Fibroblast of skin of right biceps (primary cell): Measurements from ENCODE around the gene PYGM.

Experiments used
- DNase-seq: peaks from one replicate; pipeline ENCODE4 v3.0.0-alpha.2; 2013

The PYGM gene

DNA sequence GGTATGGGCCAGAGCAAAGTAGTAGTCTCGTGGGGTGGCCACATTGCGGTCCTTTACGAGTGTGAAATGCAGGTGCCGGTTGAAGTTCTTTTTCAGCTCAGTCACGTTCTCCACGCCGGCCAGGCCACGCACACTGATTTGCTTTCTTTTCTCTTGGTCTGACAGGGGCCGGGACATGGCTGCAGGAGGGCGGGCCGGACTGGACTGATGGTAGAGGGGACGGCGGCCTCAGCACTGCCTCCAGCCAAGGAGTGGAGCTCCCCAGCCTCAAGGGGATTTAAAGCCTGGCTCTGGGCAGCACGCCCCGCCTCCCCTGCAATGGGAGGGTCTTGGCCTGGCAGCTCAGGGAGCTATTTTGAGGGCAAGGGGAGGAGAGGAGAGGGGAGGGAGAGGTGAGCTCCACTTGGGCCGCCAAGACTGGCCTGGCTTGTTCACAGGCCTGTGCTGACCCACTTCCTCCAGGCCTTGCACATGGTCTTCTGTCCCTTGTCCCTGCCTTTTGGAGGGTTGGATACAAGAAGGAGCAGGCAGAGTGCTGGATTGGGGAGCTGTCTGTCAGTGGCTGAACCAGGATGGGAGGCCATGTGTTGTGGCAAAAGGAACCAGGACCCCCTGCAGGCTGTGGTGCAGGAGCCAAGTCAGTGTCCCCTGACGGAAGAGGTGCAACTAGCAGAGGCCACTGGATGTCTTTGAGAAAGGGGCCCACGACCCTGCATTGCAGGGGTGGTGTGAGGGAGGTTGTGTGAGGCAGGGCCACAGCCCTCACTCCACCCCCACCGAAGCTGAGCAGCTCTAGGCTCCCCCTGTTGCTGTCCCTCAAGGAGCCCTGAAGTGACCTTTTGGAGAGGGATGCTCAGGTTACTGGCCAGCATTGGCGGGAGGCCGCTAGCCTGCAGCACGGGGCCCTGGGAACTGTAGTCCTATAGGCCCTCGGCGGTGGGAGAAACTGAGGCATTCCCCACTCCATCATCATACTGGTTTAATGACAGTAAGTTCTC, at the start of gene PYGM:
Gene PYGM, minus strand, starts transcription at position 253 of the 998 bp plus-strand sequence. Its CDS starts 76 bp downstream, at position 177.
- DNase-seq = peak; percentile 37

- DNase-seq = no peak
These were observed 45.7 kb upstream of the PYGM start for GRCh38 chr11:64805481-64805880.

DNA sequence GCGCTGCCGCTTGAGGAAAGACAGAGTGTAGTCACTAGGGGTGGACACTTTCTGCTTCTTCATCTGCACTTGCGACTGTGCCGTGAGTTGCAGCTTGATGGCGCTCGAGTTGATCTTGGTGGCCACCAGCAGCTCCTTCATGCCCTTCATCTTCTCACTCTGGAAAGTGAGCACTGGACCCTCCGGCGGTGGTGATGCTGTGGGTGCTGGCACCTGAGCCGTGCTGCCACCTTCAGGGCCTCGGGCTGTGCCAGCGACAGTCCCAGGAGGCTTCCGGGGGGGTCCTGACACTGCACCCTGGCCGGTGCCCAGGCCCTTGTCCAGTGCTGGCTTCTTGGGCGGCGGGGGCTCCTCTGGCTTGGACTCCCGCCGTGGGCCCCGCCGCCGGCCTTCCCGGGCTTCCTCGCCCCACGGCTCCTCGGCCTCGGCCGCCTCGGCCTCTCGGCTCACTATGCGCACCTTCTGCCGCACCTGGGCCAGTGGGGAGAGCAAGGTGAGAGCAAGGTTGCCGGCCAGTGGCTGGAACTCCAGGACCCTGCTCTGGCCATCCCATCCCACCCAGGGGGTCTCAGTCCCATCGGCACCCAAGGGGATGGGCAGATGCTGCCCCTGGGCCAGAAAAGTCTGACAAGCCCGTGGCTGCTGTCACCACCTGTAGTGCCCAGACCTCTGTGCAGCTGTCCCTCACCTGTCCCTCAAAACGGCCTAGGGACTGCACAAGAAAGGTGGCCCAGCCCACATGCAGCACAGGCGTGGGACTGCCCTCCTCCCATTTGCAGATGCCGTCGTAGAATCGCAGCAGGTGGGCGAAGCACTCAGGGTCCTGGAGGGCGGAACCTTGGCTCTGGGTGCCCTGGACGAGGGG, 44.8 kb upstream of the PYGM start:
- DNase-seq = no peak

- DNase-seq = no peak
These were observed 44.1 kb upstream of the PYGM start for GRCh38 chr11:64803846-64804345.

DNA sequence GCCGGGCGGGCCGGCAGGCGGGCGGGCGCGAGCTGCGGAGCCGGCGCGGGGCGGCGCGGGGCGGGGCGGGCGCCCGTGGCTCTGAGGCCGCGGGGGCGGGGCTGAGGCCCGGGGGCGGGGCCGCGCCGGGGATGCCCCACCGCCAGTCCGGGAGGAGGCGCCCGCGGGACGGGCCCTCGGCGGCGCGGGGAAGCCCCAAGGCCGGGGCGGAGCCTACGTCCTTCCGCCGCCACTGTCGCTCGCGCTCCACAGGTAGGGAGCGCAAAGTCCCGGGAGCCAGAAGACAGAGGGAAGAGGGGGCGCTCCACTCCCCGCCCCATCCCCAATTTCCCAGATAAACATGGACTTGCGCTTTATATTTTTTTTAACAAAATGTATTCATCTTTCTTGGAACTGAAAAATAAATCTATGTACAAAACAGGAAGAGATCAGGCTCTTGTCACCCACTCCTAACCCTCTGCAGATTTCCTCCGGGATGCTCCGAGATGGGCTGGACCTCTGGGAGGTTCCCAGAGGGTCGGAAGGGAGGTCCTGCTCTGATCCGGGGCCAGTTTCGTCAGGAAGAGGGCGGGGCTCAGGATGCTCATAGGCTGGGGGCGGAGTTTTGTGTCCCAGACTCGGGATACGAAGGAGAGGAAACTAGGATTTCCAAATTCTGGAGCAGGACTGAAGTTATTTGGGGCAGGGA, 43.5 kb upstream of the PYGM start, which contains the start of gene MAP4K2:
Gene MAP4K2, minus strand, starts transcription at position 57 of the 688 bp plus-strand sequence. CDS start 65 bp downstream, outside the sequence.
- peak; percentile 83 for DNase-seq

- no peak for DNase-seq
These were observed 42.8 kb upstream of the PYGM start for GRCh38 chr11:64802370-64803157.

DNA sequence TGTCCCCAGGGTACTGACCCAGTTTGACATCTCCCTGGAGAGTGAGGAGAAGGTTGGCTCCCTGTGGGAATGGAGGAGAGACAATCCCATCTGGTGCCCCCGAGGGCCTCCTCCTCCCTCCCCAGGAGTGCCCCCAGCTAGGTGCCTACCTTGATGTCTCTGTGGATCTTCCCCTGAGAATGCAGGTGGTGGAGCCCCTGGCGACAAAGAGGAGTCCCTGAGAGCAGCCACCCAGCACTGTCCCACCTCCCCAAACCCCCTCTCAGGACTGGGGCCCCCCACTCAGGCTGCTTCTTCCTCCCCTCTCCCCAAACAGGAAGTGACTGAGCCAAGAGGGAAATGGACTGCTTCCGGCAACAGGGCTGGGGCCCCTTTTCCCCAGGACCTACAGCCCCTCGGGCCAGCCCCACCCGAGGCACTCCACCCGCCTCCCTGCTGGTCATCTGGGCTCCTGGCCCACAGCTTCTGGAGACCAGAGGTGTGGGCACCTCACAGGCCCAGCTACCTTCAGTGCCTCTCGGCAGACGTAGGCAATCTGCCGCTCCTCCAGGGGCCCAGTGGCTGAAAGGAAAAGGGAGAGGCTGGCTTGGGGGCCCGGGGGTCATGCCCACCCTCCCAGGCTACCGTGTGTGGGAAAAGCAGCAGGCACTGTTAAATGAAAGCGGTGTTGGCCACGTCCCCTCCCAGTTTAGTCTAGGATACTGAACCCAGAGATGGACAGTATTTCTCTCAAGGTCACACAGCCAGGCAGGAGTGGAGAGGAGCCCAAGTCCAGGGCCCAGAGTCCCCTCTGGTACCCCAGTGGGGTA, 42.0 kb upstream of the PYGM start:
- no peak for DNase-seq

GRCh38 chr11:64801158-64801464, 41.3 kb upstream of the PYGM start:
- DNase-seq = no peak

- no peak for DNase-seq
These were observed 40.8 kb upstream of the PYGM start for GRCh38 chr11:64800303-64801157.

DNA sequence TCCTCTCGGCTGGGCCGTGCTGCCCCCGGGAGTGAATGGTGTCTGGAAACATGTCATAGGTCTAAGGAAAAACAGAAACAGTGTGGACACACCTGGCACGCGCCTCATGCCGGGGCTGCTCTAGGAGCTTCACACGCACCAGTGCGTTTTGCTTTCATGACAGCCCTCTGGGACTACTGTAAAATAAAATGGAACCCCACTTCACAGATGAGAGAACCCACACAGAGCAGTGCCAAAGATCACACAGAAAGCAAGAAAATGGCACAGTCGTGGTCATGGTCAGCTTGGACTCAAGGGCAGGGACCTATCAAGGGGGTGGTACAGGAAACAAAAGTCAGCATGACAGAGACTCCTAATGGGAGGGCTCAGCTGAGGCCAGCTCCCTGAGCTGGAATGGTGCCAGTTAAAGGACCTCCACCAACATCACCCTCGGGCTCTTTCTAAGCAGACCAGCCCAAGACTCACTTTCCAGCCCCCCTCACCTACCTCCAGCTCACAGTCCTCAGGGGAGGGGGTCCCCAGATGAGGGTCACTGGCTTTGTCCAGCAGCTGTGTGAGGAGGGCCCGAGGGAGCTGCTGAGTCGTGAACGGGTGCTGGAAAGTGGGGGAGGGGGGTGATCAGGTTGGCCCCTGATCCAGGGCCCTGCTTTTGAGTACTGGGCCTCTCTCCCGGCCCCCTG, 40.0 kb upstream of the PYGM start:
- no peak for DNase-seq

DNA sequence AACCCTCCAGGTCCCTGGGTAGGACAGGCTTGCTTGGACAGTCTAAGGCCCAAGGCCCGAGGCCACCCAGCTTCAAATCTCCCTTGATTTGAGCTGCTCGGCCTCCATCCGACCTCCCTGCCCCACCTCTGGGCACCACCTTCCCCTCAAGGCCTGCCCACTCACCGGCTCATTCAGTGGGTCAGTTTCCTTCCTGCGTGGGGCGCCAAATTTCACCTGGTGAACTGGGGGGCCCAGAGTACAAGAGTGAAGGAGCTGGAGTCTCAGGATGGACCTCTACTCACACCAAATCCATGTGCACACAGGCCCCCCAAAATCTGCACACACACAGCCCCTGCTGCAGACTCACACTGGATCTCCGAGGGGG, 39.5 kb upstream of the PYGM start:
- no peak for DNase-seq

- DNase-seq = no peak
These were observed 37.2 kb upstream of the PYGM start for GRCh38 chr11:64796757-64797541.

DNA sequence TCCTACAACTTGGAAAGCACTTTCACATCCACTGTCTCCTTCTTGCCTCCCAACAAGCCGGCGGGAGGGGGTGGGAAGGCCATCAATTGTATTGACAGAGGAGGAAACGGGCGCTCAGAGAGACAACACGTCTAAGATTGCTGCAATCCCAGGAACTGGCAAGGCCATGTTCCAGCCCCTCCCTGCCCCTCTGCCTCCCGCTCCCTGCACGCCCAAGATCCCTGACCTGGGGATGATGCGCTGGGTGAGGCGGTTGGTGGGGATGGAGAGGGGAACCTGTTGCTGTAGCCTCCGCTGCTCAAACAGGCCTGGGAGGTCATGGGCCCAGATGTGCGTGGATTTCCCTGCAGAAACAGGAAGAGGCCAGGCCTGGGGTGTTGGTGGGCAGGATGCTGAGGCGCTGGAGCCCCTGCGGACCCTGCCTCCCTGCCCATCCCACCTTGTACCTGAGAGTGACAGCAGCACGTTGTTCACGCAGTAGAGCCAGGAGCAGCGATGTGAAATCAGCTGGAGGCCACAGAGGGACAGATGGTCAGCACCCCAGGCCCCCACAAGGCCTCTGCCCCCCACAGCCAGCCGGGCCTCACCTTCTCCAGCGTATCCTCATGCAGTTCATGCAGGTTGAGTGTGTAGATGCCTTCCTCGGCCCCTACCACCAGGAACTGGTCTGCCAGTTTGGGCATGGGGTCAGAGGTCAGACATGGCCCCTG, 36.4 kb upstream of the PYGM start:
- no peak for DNase-seq

DNA sequence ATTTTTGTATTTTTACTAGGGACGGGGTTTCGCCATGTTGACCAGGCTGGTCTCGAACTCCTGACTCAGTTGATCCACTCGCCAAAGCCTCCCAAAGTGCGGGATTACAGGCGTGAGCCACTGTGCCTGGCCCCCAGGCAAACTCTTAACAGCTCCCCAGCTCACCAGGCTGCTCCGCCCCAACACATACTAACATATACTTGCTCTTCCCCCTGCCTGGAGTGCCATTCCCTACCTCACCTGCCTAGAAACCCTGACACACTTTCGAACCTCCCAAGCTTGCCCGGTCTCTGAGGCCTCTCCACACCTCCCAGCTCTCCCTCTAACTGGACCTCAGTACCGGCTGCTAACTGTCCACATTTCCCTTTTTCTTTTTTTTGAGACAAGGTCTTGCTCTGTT, 34.8 kb upstream of the PYGM start:
- no peak for DNase-seq

GRCh38 chr11:64793271-64794160, 33.7 kb upstream of the PYGM start:
- no peak for DNase-seq

- DNase-seq = no peak
These were observed 32.7 kb upstream of the PYGM start for GRCh38 chr11:64792482-64792881.

DNA sequence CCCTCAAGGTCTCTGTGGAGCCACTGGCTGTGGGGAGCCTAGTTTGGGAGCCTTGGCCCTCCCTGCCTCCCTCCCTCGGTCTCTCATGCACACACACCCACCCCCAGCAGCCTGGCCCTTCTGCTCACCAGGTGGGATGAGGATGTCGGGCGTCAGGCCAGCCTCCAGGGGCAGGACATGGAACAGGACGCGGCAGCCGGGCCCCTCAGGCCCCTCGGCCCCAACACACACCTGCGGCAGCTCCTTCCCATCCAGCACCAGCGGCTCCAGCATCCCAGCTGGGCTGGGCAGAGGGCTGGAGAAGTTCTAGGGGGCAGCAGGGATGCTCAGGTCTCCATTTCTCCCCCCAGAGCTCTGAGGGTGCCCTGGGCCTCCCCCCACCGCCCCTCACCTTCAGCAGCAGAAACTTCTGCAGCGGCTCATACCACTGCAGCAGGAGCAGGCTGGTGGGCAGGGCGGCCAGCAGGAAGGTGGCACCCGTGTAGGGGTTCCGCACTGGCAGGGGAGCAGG, 32.1 kb upstream of the PYGM start:
- DNase-seq = no peak
